ENCODE results near the gene RAPGEF6.

- TF ChIP-seq GATA2 (IDR thresholded peaks at IDR 0.05; ENCODE audit: low read depth, low read length) (peak; percentile 68), GATA3 (IDR thresholded peaks at IDR 0.05; ENCODE audit: low read depth, low read length) (0 out of 2 replicates have a peak, but pooled peaks have one; percentile 29)
Measured at GRCh38 chr5:131382407-131383395, 252.3 kb downstream of the RAPGEF6 start.
